Ishikawa (cell line): ENCODE data around the gene SPTAN1.

Experiments used
- CEBPB ChIP-seq: IDR thresholded peaks from 2 replicates; pipeline ENCODE4 v1.6.1; 2012
- CREB1 ChIP-seq: IDR thresholded peaks from 2 replicates; pipeline ENCODE4 v1.6.1; 2012; ENCODE audit warnings: low read depth
- EGR1 ChIP-seq: IDR thresholded peaks from 2 replicates; pipeline ENCODE4 v1.6.1; 2012
- EP300 ChIP-seq: IDR thresholded peaks from 2 replicates; pipeline ENCODE4 v1.6.1; 2012; ENCODE audit warnings: borderline replicate concordance
- FOXM1 ChIP-seq: IDR thresholded peaks from 2 replicates; pipeline ENCODE4 v1.6.1; 2012; ENCODE audit warnings: low read depth, borderline replicate concordance
- RAD21 ChIP-seq: IDR thresholded peaks from 2 replicates; pipeline ENCODE4 v1.6.1; 2012; ENCODE audit warnings: low read depth
- TAF1 ChIP-seq: IDR thresholded peaks from 2 replicates; pipeline ENCODE4 v1.6.1; 2012; ENCODE audit warnings: low read depth, mild to moderate bottlenecking
- TCF12 ChIP-seq: IDR thresholded peaks from 2 replicates; pipeline ENCODE4 v1.6.1; 2012; ENCODE audit warnings: low read depth
- TEAD4 ChIP-seq: IDR thresholded peaks from 2 replicates; pipeline ENCODE4 v1.6.1; 2012
- YY1 ChIP-seq: IDR thresholded peaks from 2 replicates; pipeline ENCODE4 v1.6.1; 2012; ENCODE audit warnings: low read depth
- ZBTB7A ChIP-seq: IDR thresholded peaks from 2 replicates; pipeline ENCODE4 v1.6.1; 2012; ENCODE audit warnings: low read depth
- TF ChIP-seq, protein P1 (sequence below): IDR thresholded peaks from 2 replicates; pipeline ENCODE4 v1.6.1; 2012; ENCODE audit warnings: low read depth, mild to moderate bottlenecking
- TF ChIP-seq, protein P2 (sequence below): IDR thresholded peaks from 2 replicates; pipeline ENCODE4 v1.6.1; 2012
- TF ChIP-seq, protein P3 (sequence below): IDR thresholded peaks from 2 replicates; pipeline ENCODE4 v1.6.1; 2012

DNA sequence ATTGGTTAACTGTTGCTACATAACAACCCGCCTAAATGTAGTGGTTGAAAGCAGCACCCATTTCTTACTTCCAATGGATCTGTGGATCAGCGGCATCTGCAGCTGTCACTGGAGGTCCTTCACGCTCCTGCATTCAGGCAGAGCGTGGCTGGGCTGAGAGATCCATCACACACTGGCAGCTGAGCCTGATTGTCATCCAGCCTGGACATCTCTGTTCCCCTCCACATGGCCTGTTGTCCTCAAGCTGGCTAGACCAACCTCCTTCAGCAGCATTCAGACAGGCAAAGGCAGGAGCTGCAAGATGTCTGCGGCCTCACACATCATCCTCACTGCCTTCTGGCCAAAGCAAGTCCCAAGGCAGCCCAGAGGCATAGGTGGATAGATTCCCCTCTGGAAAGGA is 67.4 kb downstream of the SPTAN1 start:
- TF ChIP-seq RAD21 (no peak), FOXM1 (no peak), EP300 (no peak), CREB1 (no peak), TAF1 (no peak), TCF12 (no peak), TEAD4 (no peak), YY1 (no peak), ZBTB7A (no peak), CEBPB (no peak), EGR1 (no peak)
- TF ChIP-seq, protein P1, sequence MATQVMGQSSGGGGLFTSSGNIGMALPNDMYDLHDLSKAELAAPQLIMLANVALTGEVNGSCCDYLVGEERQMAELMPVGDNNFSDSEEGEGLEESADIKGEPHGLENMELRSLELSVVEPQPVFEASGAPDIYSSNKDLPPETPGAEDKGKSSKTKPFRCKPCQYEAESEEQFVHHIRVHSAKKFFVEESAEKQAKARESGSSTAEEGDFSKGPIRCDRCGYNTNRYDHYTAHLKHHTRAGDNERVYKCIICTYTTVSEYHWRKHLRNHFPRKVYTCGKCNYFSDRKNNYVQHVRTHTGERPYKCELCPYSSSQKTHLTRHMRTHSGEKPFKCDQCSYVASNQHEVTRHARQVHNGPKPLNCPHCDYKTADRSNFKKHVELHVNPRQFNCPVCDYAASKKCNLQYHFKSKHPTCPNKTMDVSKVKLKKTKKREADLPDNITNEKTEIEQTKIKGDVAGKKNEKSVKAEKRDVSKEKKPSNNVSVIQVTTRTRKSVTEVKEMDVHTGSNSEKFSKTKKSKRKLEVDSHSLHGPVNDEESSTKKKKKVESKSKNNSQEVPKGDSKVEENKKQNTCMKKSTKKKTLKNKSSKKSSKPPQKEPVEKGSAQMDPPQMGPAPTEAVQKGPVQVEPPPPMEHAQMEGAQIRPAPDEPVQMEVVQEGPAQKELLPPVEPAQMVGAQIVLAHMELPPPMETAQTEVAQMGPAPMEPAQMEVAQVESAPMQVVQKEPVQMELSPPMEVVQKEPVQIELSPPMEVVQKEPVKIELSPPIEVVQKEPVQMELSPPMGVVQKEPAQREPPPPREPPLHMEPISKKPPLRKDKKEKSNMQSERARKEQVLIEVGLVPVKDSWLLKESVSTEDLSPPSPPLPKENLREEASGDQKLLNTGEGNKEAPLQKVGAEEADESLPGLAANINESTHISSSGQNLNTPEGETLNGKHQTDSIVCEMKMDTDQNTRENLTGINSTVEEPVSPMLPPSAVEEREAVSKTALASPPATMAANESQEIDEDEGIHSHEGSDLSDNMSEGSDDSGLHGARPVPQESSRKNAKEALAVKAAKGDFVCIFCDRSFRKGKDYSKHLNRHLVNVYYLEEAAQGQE = no peak
- TF ChIP-seq, protein P2, sequence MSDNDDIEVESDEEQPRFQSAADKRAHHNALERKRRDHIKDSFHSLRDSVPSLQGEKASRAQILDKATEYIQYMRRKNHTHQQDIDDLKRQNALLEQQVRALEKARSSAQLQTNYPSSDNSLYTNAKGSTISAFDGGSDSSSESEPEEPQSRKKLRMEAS = no peak
- TF ChIP-seq, protein P3, sequence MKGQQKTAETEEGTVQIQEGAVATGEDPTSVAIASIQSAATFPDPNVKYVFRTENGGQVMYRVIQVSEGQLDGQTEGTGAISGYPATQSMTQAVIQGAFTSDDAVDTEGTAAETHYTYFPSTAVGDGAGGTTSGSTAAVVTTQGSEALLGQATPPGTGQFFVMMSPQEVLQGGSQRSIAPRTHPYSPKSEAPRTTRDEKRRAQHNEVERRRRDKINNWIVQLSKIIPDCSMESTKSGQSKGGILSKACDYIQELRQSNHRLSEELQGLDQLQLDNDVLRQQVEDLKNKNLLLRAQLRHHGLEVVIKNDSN = no peak
